Vagina (tissue), 2 donors: Measurements from ENCODE around the gene KLC4.

Experiments used
- POLR2AphosphoS5 ChIP-seq, 2 donors: sonication (generic); formaldehyde crosslinking; IDR thresholded peaks; one replicate each; pipeline ENCODE4 v1.9.0; 2017; ENCODE audit warnings: antibody characterized with exemption in 2 of 2, mild to moderate bottlenecking in 2 of 2, low read depth in 1 of 2; ENCODE audit not compliant: insufficient read depth in 1 of 2
- TF ChIP-seq, protein P1 (sequence below), 3 experiments: fragments of 450-650 bp in 2 of 3; fragments of 200-600 bp in 1 of 3; sonication (generic) in 1 of 3; IDR thresholded peaks; one replicate each; pipeline ENCODE4 v1.5.1; 2017 to 2019; ENCODE audit warnings: antibody characterized with exemption in 3 of 3, mild to moderate bottlenecking in 2 of 3, moderate library complexity in 2 of 3

DNA sequence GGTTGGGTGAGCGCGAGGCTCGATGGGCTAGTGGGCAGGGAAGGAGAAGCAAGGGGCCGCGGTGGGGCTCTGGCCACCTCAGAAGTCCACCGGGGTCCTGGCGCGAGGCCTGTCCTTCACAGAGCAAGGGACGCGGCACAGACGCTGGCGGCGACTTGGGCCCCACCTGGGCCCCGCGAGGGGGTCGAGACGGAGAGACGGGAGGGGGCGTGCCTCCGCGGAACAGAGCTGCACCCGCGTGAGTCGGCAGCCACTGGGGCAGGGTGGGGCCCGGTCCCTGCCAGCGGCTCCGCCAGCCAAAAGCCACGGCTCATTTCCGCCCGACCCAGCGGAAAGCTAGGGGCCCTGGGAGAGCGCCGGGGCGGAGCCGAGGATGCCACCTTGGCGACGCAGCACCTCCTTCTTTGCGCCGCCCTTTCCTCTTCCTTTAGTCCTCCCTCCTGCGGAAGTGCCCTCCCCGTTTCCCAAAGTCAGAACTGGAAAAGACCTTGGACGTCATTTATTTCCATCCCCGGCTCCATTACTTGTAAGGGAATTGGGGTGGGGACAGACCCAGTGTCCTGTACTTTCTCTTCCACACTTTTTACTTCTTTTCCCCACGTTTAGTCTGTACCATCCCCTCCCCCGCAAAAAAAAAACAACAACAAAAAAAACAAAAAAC lies 5.8 kb upstream of the KLC4 start, which contains the start of gene CUL7:
- TF ChIP-seq, protein P1, sequence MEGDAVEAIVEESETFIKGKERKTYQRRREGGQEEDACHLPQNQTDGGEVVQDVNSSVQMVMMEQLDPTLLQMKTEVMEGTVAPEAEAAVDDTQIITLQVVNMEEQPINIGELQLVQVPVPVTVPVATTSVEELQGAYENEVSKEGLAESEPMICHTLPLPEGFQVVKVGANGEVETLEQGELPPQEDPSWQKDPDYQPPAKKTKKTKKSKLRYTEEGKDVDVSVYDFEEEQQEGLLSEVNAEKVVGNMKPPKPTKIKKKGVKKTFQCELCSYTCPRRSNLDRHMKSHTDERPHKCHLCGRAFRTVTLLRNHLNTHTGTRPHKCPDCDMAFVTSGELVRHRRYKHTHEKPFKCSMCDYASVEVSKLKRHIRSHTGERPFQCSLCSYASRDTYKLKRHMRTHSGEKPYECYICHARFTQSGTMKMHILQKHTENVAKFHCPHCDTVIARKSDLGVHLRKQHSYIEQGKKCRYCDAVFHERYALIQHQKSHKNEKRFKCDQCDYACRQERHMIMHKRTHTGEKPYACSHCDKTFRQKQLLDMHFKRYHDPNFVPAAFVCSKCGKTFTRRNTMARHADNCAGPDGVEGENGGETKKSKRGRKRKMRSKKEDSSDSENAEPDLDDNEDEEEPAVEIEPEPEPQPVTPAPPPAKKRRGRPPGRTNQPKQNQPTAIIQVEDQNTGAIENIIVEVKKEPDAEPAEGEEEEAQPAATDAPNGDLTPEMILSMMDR (IDR thresholded peaks at IDR 0.05): no peak
- peak; percentile 94 to 99 for TF ChIP-seq POLR2AphosphoS5 (IDR thresholded peaks at IDR 0.05; ENCODE audit: insufficient read depth in 1 of 2, low read depth in 1 of 2)
